Small intestine (tissue), 7 donors: ENCODE measurements around the gene ARL6IP5. TPM values are rescaled to one million over a fixed set of nuclear protein-coding genes. Genes with fewer than 3 reads are reported as not detected.

Experiments
- DNase-seq, 2 donors: peaks; one replicate each; pipeline versions ENCODE4 v3.0.0 to v3.0.0-alpha.2; 2013
- FAIRE-seq: peaks from 2 replicates; lab custom pipeline; 2012; peaks lifted over from hg19 to GRCh38; lab: Jason Lieb, UNC
- H3K27ac ChIP-seq, 3 donors: one replicate each; pipeline ENCODE4 v1.5.1; 2013; ENCODE audit warnings: low read length in 2 of 3, mild to moderate bottlenecking in 2 of 3, control low read depth in 1 of 3, inconsistent platforms in 1 of 3, low read depth in 1 of 3, moderate library complexity in 1 of 3
- H3K27me3 ChIP-seq, 3 donors: one replicate each; pipeline ENCODE4 v1.6.1; 2013; ENCODE audit warnings: low read length in 3 of 3, inconsistent platforms in 1 of 3; ENCODE audit not compliant: control insufficient read depth in 3 of 3, insufficient read depth in 3 of 3
- H3K36me3 ChIP-seq, 3 donors: one replicate each; pipeline ENCODE4 v1.6.1; 2013; ENCODE audit warnings: low read length in 3 of 3, inconsistent platforms in 1 of 3, low read depth in 1 of 3, mild to moderate bottlenecking in 1 of 3, moderate library complexity in 1 of 3; ENCODE audit not compliant: control insufficient read depth in 3 of 3, insufficient read depth in 2 of 3
- H3K4me1 ChIP-seq, 3 donors: one replicate each; pipeline ENCODE4 v1.6.1; 2013; ENCODE audit warnings: low read length in 2 of 3, inconsistent platforms in 1 of 3, low read depth in 1 of 3, mild to moderate bottlenecking in 1 of 3, moderate library complexity in 1 of 3; ENCODE audit not compliant: control insufficient read depth in 3 of 3, insufficient read depth in 2 of 3
- H3K4me3 ChIP-seq, 3 donors: one replicate each; pipeline ENCODE4 v1.5.1; 2013; ENCODE audit warnings: low read length in 3 of 3, control low read depth in 1 of 3, inconsistent platforms in 1 of 3, low read depth in 1 of 3, mild to moderate bottlenecking in 1 of 3, moderate library complexity in 1 of 3
- H3K9me3 ChIP-seq, 2 donors: one replicate each; pipeline ENCODE4 v1.6.1; 2013; ENCODE audit warnings: low read depth in 1 of 2, low read length in 1 of 2; ENCODE audit not compliant: control insufficient read depth in 2 of 2, insufficient read depth in 1 of 2
- WGBS, 3 donors: extraction: QIAGEN DNeasy Blood & Tissue Kit; methylation state at CpG; one replicate each; pipeline ENCODE4 v1.1.7; 2013; 5-methylcytosine and 5-hydroxymethylcytosine counted together
- polyA plus RNA-seq, 4 donors: library from polyadenylated mRNA; stranded (reverse) in 3 of 4; unstranded in 1 of 4; fragments of 200-250 nt in 3 of 4; fragments of 120-200 nt in 1 of 4; gene quantifications; one replicate each; pipeline versions ENCODE4 v1.2.1 to v1.2.3, GENCODE V29; 2013
- donor health status: healthy with polysubstance abuse.
- donor health status: control.
- donor health status: control.
- donor health status: Bipolar disorder and iron deficiency.
- donor health status: healthy.

ARL6IP5 gene
- polyA plus RNA-seq, 4 donors = 23.0 to 71.4 (median 56.9) TPM

DNA sequence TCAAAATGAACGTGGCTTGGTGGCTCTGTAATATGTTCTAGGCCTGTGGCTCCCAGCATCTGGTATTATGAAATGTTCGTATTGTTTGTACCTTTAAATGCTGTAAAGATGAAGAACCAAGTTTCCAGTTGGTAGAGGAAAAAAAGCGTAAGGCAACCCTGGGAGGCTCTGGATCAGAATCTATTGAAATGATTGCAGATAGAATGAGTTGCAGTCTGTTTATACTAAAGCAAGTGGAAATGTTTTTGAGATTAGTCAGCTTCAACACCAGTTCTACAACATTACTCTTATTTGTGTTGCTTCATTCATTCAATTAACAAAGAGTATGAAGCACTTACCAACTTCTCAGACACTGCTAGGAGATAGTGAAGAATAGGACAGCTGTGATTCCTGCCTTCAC is 5.3 kb downstream of the ARL6IP5 start:
- Histone ChIP-seq H3K9me3 (no peaks in the 10 kb centered on the region), H3K27ac (peak overlapping the region in 2 of 3 donors; percentile 21 to 61), H3K4me3 (no peak overlapping the region), H3K36me3 (peaks cover 2 to 22% (median 3%) of the 10 kb centered on the region in 3 donors), H3K27me3 (no peaks in the 10 kb centered on the region), H3K4me1 (peaks cover 10 to 37% (median 27%) of the 10 kb centered on the region in 3 donors)
- FAIRE-seq = no peak
- WGBS, 3 donors = 38 to 60% (median 49%) methylated on average over 3 of the region's 3 CpGs
- no peak for DNase-seq

- peaks cover 3 to 26% (median 5%) of the 10 kb centered on the region in 3 donors for H3K36me3 ChIP-seq
- peak overlapping the region in 2 of 3 donors; percentile 52 to 83 for H3K27ac ChIP-seq
- H3K4me3 ChIP-seq = no peak overlapping the region
- FAIRE-seq (no peak), DNase-seq (no peak)
- H3K4me1 ChIP-seq = peaks cover 12 to 33% (median 27%) of the 10 kb centered on the region in 3 donors
- H3K9me3 ChIP-seq = no peaks in the 10 kb centered on the region
- no peaks in the 10 kb centered on the region for H3K27me3 ChIP-seq
- WGBS, 3 donors = 35 to 48% (median 37%) methylated on average over 5 of the region's 5 CpGs
These were observed 6.8 kb downstream of the ARL6IP5 start for GRCh38 chr3:69091389-69092029.

- DNase-seq (no peak), FAIRE-seq (no peak)
- H3K27me3 ChIP-seq = no peaks in the 10 kb centered on the region
- 26 to 53% (median 35%) methylated on average over 4 of the region's 4 CpGs for WGBS, 3 donors
- no peaks in the 10 kb centered on the region for H3K9me3 ChIP-seq
- H3K36me3 ChIP-seq = peaks cover 3 to 24% (median 5%) of the 10 kb centered on the region in 3 donors
- H3K4me3 ChIP-seq = no peak overlapping the region
- H3K4me1 ChIP-seq = peaks cover 12 to 30% (median 23%) of the 10 kb centered on the region in 3 donors
- H3K27ac ChIP-seq = peak overlapping the region in 2 of 3 donors; percentile 52 to 83
These were observed 7.3 kb downstream of the ARL6IP5 start for GRCh38 chr3:69092030-69092516.

- WGBS, 3 donors = 46 to 69% (median 49%) methylated on average over 8 of the region's 8 CpGs
- DNase-seq (no peak), FAIRE-seq (no peak)
- Histone ChIP-seq H3K27ac (peak overlapping the region in 2 of 3 donors; percentile 54 to 74), H3K36me3 (peaks cover 3 to 25% (median 5%) of the 10 kb centered on the region in 3 donors), H3K27me3 (no peaks in the 10 kb centered on the region), H3K4me1 (peaks cover 10 to 13% (median 12%) of the 10 kb centered on the region in 3 donors), H3K9me3 (no peaks in the 10 kb centered on the region), H3K4me3 (no peak overlapping the region)
These were observed 9.9 kb downstream of the ARL6IP5 start for GRCh38 chr3:69094467-69095205.

- DNase-seq (no peak), FAIRE-seq (no peak)
- no peaks in the 10 kb centered on the region for H3K9me3 ChIP-seq
- H3K36me3 ChIP-seq = peaks cover 3 to 30% (median 5%) of the 10 kb centered on the region in 3 donors
- 73 to 78% (median 73%) methylated on average over 5 of the region's 5 CpGs for WGBS, 3 donors
- peaks cover 8 to 12% (median 10%) of the 10 kb centered on the region in 3 donors for H3K4me1 ChIP-seq
- H3K4me3 ChIP-seq = peak overlapping the region in 1 of 3 donors; percentile 5
- peak overlapping the region in 2 of 3 donors; percentile 35 to 52 for H3K27ac ChIP-seq
- no peaks in the 10 kb centered on the region for H3K27me3 ChIP-seq
These were observed 10.9 kb downstream of the ARL6IP5 start for GRCh38 chr3:69095636-69096035.

GRCh38 chr3:69096299-69096698 is 11.6 kb downstream of the ARL6IP5 start:
- H3K27me3 ChIP-seq = no peaks in the 10 kb centered on the region
- peaks cover 3 to 24% (median 5%) of the 10 kb centered on the region in 3 donors for H3K36me3 ChIP-seq
- no peak overlapping the region for H3K27ac ChIP-seq
- FAIRE-seq (no peak), DNase-seq (no peak)
- peaks cover 8 to 12% (median 9%) of the 10 kb centered on the region in 3 donors for H3K4me1 ChIP-seq
- H3K9me3 ChIP-seq = no peaks in the 10 kb centered on the region
- 93 to 100% (median 100%) methylated on average over 1 to 4 of the region's 5 CpGs for WGBS, 3 donors
- no peak overlapping the region for H3K4me3 ChIP-seq

GRCh38 chr3:69097407-69098086 is 12.8 kb downstream of the ARL6IP5 start:
- no peak for FAIRE-seq
- H3K27ac ChIP-seq = no peak overlapping the region

DNA sequence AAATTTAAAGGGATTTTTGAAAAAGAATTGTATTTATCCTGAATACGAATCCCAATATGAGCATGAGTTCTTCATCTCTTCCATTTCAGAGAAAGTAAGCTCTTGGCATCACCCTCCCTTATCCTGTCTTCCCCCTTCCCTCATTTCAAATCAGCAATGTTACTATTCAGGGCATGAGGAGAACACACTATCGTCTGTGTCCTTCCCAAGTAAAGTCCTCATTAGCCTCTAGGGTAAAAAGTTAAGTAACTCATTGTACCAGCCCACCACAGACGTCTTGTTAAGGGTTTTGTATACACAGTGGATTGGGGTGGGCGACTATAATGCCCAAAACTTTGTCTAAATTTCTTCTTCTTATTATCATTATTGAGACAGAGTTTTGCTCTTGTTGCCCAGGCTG is 14.8 kb downstream of the ARL6IP5 start:
- Histone ChIP-seq H3K9me3 (no peaks in the 10 kb centered on the region), H3K27me3 (no peaks in the 10 kb centered on the region), H3K4me1 (peaks cover 0 to 2% (median 0%) of the 10 kb centered on the region in 3 donors), H3K4me3 (no peak overlapping the region), H3K27ac (no peak overlapping the region), H3K36me3 (peaks cover 11 to 22% (median 20%) of the 10 kb centered on the region in 3 donors)
- DNase-seq (no peak), FAIRE-seq (no peak)
- 90 to 96% (median 94%) methylated on average over 4 of the region's 4 CpGs for WGBS, 3 donors

More at GRCh38 chr3:69097407-69098086, 12.8 kb downstream of the ARL6IP5 start:
- Histone ChIP-seq H3K27me3 (no peaks in the 10 kb centered on the region), H3K9me3 (no peaks in the 10 kb centered on the region), H3K4me3 (no peak overlapping the region), H3K36me3 (peaks cover 8 to 29% (median 9%) of the 10 kb centered on the region in 3 donors), H3K4me1 (peaks cover 4 to 12% (median 6%) of the 10 kb centered on the region in 3 donors)
- no peak for DNase-seq
- WGBS, 3 donors = 90 to 91% (median 91%) methylated on average over 9 of the region's 9 CpGs
